ENCODE results near the gene TMC1. TPM values are rescaled to one million over a fixed set of nuclear protein-coding genes. Genes with fewer than 3 reads are reported as not detected.

Gene TMC1
- total RNA-seq, 1 donor from 2014 or later, result not detected

DNA sequence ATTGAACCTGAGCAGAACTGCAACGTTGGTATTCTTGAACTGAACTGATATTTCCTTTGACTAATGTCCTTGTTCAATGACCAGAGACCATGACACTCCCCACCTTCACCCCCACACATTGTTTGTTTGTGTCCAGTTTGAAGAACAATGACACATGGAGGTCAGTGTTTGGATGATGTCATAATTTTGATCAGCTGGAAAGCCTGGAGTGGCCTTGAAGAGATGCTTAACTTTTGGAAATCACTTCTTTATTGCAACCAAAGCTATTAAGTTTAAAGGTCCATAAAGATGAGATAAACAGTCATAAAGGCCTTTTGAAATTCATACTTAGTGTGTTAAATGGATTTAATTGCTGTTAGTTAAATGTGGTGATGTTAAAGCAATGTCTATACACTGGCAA lies 92.7 kb downstream of the TMC1 start:
- Histone ChIP-seq H3K27me3 (no peaks in the 10 kb centered on the region), H3F3A (ENCODE audit: low read depth) (no peaks in the 10 kb centered on the region), H3K9ac (no peak overlapping the region), H4K20me1 (ENCODE audit: low read depth) (no peaks in the 10 kb centered on the region), H3K9me3 (ENCODE audit: low read depth) (no peaks in the 10 kb centered on the region), H3K4me3 (no peak overlapping the region), H3K4me1 (peaks cover 9% of the 10 kb centered on the region), H2AFZ (replicated peaks) (no peak overlapping the region), H3K27ac (no peak overlapping the region), H3K4me2 (no peak overlapping the region), H3K79me2 (ENCODE audit: low read depth) (no peaks in the 10 kb centered on the region), H3K36me3 (no peaks in the 10 kb centered on the region)
- Mint-ChIP-seq H3K27me3 (ENCODE audit: insufficient read depth, low read depth) (peaks cover 4% of the 10 kb centered on the region), H3K36me3 (peaks cover 8% of the 10 kb centered on the region), H3K9me3 (peaks cover 2% of the 10 kb centered on the region), H3K4me1 (peaks cover 13% of the 10 kb centered on the region), H3K4me3 (no peak overlapping the region), H3K27ac (no peak overlapping the region)
- no peak for DNase-seq (ENCODE audit: low spot score)
- TF ChIP-seq, protein P1, sequence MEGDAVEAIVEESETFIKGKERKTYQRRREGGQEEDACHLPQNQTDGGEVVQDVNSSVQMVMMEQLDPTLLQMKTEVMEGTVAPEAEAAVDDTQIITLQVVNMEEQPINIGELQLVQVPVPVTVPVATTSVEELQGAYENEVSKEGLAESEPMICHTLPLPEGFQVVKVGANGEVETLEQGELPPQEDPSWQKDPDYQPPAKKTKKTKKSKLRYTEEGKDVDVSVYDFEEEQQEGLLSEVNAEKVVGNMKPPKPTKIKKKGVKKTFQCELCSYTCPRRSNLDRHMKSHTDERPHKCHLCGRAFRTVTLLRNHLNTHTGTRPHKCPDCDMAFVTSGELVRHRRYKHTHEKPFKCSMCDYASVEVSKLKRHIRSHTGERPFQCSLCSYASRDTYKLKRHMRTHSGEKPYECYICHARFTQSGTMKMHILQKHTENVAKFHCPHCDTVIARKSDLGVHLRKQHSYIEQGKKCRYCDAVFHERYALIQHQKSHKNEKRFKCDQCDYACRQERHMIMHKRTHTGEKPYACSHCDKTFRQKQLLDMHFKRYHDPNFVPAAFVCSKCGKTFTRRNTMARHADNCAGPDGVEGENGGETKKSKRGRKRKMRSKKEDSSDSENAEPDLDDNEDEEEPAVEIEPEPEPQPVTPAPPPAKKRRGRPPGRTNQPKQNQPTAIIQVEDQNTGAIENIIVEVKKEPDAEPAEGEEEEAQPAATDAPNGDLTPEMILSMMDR (IDR thresholded peaks at IDR 0.05), result no peak
- TF ChIP-seq EZH2 (IDR thresholded peaks at IDR 0.05) (no peak), EZH2phosphoT487 (IDR thresholded peaks at IDR 0.05) (no peak)

DNA sequence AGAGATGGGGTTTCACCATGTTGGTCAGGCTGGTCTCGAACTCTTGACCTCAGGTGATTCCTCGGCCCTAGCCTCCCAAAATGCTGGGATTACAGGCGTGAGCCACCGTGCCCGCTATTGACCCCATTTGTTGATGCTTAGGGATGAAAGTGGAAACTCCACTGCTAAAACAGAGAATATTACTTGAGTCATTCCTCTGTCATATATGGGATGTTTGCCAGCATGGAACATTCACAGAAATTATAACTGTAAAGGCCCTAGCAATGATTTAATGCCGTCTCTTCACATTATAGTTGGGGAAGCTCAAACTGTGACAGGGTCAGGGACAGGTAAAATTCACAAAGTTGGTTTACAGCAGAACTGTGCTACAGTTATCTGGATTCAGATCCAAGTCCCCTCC lies 94.5 kb downstream of the TMC1 start:
- peaks cover 2% of the 10 kb centered on the region for H3K27me3 Mint-ChIP-seq (ENCODE audit: insufficient read depth, low read depth)
- TF ChIP-seq EZH2phosphoT487 (IDR thresholded peaks at IDR 0.05) (no peak), EZH2 (IDR thresholded peaks at IDR 0.05) (no peak)
- TF ChIP-seq, protein P1 (IDR thresholded peaks at IDR 0.05), result no peak
- Histone ChIP-seq H2AFZ (replicated peaks) (no peak overlapping the region), H3K27ac (no peak overlapping the region), H3K9me3 (ENCODE audit: low read depth) (no peaks in the 10 kb centered on the region), H3K36me3 (no peaks in the 10 kb centered on the region), H3K4me2 (no peak overlapping the region), H3K9ac (no peak overlapping the region), H3K4me3 (no peak overlapping the region), H3K79me2 (ENCODE audit: low read depth) (no peaks in the 10 kb centered on the region), H3K27me3 (no peaks in the 10 kb centered on the region), H3F3A (ENCODE audit: low read depth) (no peaks in the 10 kb centered on the region), H3K4me1 (peaks cover 9% of the 10 kb centered on the region), H4K20me1 (ENCODE audit: low read depth) (no peaks in the 10 kb centered on the region)
- no peak for DNase-seq (ENCODE audit: low spot score)
- peak overlapping the region; percentile 87 for H3K27ac Mint-ChIP-seq
- peak overlapping the region; percentile 55 for H3K4me3 Mint-ChIP-seq
- peaks cover 2% of the 10 kb centered on the region for H3K9me3 Mint-ChIP-seq
- H3K4me1 Mint-ChIP-seq, result peaks cover 11% of the 10 kb centered on the region
- peaks cover 5% of the 10 kb centered on the region for H3K36me3 Mint-ChIP-seq

DNA sequence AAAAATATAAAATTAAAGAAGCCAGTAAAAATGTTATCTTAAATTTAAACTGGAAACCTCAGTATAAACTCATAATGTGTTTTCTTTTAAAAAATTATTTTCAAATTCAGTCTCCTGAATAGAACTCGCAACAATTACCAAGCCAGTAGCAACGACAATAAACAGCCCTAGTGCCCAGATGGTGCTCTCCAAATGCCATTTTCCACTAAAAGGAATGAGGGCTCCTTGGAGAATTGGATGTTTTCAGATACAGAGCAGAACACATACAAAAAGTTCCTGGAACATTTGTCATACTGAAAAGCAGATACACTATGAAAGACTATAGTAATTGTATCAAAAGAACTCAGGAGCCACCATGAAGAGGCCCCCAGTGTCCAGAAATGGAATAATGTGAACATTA lies 97.4 kb downstream of the TMC1 start:
- no peak overlapping the region for H2AFZ ChIP-seq (replicated peaks)
- no peak overlapping the region for H3K9ac ChIP-seq
- H3K4me1 Mint-ChIP-seq, result peaks cover 16% of the 10 kb centered on the region
- H4K20me1 ChIP-seq (ENCODE audit: low read depth), result no peaks in the 10 kb centered on the region
- H3K79me2 ChIP-seq (ENCODE audit: low read depth), result no peaks in the 10 kb centered on the region
- TF ChIP-seq, protein P1 (IDR thresholded peaks at IDR 0.05), result no peak
- TF ChIP-seq EZH2 (IDR thresholded peaks at IDR 0.05), result no peak
- no peak for TF ChIP-seq EZH2phosphoT487 (IDR thresholded peaks at IDR 0.05)
- no peak overlapping the region for H3K4me3 Mint-ChIP-seq
- no peak overlapping the region for H3K4me2 ChIP-seq
- H3K4me3 ChIP-seq, result no peak overlapping the region
- no peak overlapping the region for H3K27ac Mint-ChIP-seq
- H3K27me3 Mint-ChIP-seq (ENCODE audit: insufficient read depth, low read depth), result peaks cover 2% of the 10 kb centered on the region
- H3F3A ChIP-seq (ENCODE audit: low read depth), result no peaks in the 10 kb centered on the region
- no peak for DNase-seq (ENCODE audit: low spot score)
- no peaks in the 10 kb centered on the region for H3K27me3 ChIP-seq
- peaks cover 9% of the 10 kb centered on the region for H3K4me1 ChIP-seq
- peaks cover 5% of the 10 kb centered on the region for H3K36me3 Mint-ChIP-seq
- H3K27ac ChIP-seq, result no peak overlapping the region
- no peaks in the 10 kb centered on the region for H3K9me3 ChIP-seq (ENCODE audit: low read depth)
- H3K36me3 ChIP-seq, result no peaks in the 10 kb centered on the region
- H3K9me3 Mint-ChIP-seq, result peaks cover 19% of the 10 kb centered on the region

Measured in neural progenitor cell (in vitro differentiated cells).